ENCODE results near the gene PEX13. TPM values are rescaled to one million over a fixed set of nuclear protein-coding genes. Genes with fewer than 3 reads are reported as not detected.

The PEX13 gene
- total RNA-seq, 1 experiment from 2014 or later, result 22.4 TPM

- Histone ChIP-seq H3K79me2 (ENCODE audit: insufficient read depth, low read length) (no peaks in the 10 kb centered on the region), H2AK5ac (ENCODE audit: insufficient read length, low read length) (no peak overlapping the region), H3K4ac (ENCODE audit: low read depth, low read length) (no peak overlapping the region), H2BK12ac (ENCODE audit: insufficient read length, low read depth, low read length) (no peak overlapping the region), H2BK20ac (ENCODE audit: low read depth, low read length, poor library complexity, severe bottlenecking) (no peak overlapping the region), H3K56ac (ENCODE audit: insufficient read length, low read depth, low read length) (no peak overlapping the region), H4K5ac (ENCODE audit: insufficient read length, low read depth, low read length) (no peak overlapping the region), H3K14ac (ENCODE audit: insufficient read depth, low read length) (no peak overlapping the region), H3K27ac (ENCODE audit: insufficient read length, low read depth, low read length) (no peak overlapping the region), H3K4me2 (ENCODE audit: insufficient read depth, insufficient read length, low read length) (no peak overlapping the region), H4K91ac (ENCODE audit: insufficient read length, low read depth, low read length) (no peak overlapping the region), H3T11ph (ENCODE audit: low read length) (no peak overlapping the region), H3K23ac (ENCODE audit: insufficient read length, low read depth, low read length) (no peak overlapping the region), H2BK5ac (ENCODE audit: insufficient read length, low read length) (no peak overlapping the region), H4K20me1 (ENCODE audit: control insufficient read depth, insufficient read depth, insufficient read length) (no peaks in the 10 kb centered on the region), H3K4me1 (ENCODE audit: insufficient read depth, low read length) (no peaks in the 10 kb centered on the region), H3K23me2 (ENCODE audit: insufficient read length, low read depth, low read length, poor library complexity, severe bottlenecking) (no peaks in the 10 kb centered on the region), H2AFZ (ENCODE audit: low read length) (no peak overlapping the region), H2BK15ac (ENCODE audit: low read depth, low read length) (no peak overlapping the region), H3K18ac (ENCODE audit: insufficient read length, low read depth, low read length) (no peak overlapping the region), H3K9me3 (ENCODE audit: control insufficient read depth, low read depth, low read length) (no peaks in the 10 kb centered on the region), H3K79me1 (ENCODE audit: insufficient read depth, low read depth, low read length, poor library complexity, severe bottlenecking) (no peaks in the 10 kb centered on the region), H2BK120ac (ENCODE audit: low read depth, low read length, poor library complexity, severe bottlenecking) (no peak overlapping the region), H4K8ac (replicated peaks; ENCODE audit: insufficient read length, low read depth, low read length) (no peak overlapping the region), H3K27me3 (ENCODE audit: insufficient read depth, low read length) (no peaks in the 10 kb centered on the region), H3K9ac (ENCODE audit: extremely low read depth, insufficient read length, low read length) (no peak overlapping the region)
- Mint-ChIP-seq H3K27me3 (ENCODE audit: low read depth) (no peaks in the 10 kb centered on the region), H3K36me3 (ENCODE audit: insufficient read depth in 1 of 3, low read depth in 3 of 3) (no peaks in the 10 kb centered on the region), H3K4me3 (no peak overlapping the region), H3K9me3 (no peaks in the 10 kb centered on the region), H3K27ac (no peak overlapping the region), H3K4me1 (no peaks in the 10 kb centered on the region)
- no peak for DNase-seq
- WGBS (ENCODE audit: extremely low coverage, insufficient read length, low lambda C conversion rate), result no CpG with 5 or more reads among the region's 4 CpGs
- TF ChIP-seq, protein P1, sequence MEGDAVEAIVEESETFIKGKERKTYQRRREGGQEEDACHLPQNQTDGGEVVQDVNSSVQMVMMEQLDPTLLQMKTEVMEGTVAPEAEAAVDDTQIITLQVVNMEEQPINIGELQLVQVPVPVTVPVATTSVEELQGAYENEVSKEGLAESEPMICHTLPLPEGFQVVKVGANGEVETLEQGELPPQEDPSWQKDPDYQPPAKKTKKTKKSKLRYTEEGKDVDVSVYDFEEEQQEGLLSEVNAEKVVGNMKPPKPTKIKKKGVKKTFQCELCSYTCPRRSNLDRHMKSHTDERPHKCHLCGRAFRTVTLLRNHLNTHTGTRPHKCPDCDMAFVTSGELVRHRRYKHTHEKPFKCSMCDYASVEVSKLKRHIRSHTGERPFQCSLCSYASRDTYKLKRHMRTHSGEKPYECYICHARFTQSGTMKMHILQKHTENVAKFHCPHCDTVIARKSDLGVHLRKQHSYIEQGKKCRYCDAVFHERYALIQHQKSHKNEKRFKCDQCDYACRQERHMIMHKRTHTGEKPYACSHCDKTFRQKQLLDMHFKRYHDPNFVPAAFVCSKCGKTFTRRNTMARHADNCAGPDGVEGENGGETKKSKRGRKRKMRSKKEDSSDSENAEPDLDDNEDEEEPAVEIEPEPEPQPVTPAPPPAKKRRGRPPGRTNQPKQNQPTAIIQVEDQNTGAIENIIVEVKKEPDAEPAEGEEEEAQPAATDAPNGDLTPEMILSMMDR (conservative IDR thresholded peaks at IDR 0.05), result no peak
These were observed 38.3 kb upstream of the PEX13 start for GRCh38 chr2:60979231-60979630.

All from H9 (cell line).